CD4-positive, alpha-beta T cell treated with Interleukin-17A for 4 hours (primary cell): ENCODE data around the gene SMIM20.

ENCODE experiments used
- DNase-seq: peaks from one replicate; pipeline ENCODE4 v3.0.0-alpha.2; 2020; ENCODE audit warnings: mixed read lengths

Gene SMIM20

GRCh38 chr4:25928379-25929297, 14.6 kb downstream of the SMIM20 start:
- DNase-seq = no peak

DNA sequence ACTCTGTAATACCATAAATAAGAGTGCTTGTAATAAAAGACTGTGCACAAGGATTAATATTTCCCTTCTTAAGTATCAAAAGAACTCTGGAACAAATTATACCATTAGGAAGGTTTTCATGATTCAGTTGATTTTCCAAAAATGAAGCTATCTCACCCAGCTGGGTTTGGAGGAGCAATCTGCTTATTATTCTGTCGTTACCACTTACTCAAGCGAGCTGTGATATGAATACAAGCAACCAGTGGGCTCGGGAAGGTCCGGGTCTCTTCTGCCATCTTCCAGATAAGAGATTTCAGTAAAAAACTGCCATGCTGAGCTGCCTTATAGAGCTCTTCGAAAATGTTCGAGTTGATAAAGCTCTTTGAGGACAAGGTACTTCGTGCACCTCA, 15.3 kb downstream of the SMIM20 start:
- DNase-seq = no peak

GRCh38 chr4:25930731-25931354, 16.8 kb downstream of the SMIM20 start:
- DNase-seq = no peak

DNA sequence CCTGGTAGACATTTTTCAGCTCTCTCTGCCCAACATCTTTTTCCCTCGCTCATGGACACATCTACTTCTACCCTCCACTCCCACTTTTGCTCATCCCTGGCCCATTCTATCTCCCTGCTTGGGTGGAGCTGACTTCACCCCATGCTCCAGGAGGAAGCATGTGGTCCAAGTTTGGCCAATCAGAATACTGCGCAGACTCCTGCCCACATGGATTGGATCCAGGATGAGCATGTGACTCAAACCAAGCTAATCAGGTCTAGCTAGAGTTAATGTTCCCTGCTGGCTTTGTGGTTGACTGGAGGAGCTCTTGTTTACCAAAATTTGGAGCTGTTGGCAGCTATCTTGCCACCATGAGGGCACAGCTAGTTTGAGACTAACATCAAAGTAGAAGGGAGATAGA, 22.7 kb downstream of the SMIM20 start:
- no peak for DNase-seq

DNA sequence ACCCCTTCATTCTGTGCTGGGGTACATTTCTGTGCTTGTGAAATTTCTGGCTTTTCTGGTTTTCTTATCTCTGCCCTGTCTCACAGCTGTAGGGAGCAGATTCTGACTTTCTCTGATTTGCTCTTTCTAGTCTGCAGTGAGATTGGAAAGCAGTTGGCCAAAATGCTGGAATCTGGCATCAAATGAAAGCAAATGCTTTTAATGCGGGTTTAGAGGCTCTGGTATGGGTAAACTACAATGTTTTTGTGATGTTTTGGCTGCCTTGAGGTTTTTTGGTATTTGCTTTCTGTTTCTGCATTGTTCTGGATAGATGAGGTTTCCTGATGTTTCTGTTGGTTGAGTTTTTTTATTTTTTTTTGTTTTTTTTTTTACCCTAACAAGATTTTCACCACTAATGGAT, 23.8 kb downstream of the SMIM20 start:
- no peak for DNase-seq

GRCh38 chr4:25938366-25938765, 24.3 kb downstream of the SMIM20 start:
- no peak for DNase-seq

DNA sequence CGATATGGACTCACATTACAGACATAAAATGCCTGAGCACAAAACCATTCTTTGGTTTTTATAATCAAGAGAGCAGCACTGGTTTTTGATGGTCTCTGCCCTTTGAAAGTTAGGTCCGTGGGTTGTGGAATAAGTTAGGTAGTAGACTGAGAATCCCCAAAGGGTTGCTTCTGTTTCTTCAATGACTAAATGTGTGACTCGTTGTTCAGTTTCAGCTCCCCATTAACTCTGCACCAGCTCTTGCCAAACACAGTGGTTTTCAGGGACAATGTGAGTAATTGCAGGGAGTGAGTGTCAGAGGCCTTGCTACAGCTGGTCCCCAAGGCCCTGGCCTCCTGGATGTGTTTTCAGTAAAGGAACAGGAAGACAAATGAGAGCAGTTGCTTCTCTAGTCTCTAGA, 24.8 kb downstream of the SMIM20 start:
- DNase-seq = no peak

GRCh38 chr4:25939330-25939729, 25.3 kb downstream of the SMIM20 start:
- DNase-seq = no peak

DNA sequence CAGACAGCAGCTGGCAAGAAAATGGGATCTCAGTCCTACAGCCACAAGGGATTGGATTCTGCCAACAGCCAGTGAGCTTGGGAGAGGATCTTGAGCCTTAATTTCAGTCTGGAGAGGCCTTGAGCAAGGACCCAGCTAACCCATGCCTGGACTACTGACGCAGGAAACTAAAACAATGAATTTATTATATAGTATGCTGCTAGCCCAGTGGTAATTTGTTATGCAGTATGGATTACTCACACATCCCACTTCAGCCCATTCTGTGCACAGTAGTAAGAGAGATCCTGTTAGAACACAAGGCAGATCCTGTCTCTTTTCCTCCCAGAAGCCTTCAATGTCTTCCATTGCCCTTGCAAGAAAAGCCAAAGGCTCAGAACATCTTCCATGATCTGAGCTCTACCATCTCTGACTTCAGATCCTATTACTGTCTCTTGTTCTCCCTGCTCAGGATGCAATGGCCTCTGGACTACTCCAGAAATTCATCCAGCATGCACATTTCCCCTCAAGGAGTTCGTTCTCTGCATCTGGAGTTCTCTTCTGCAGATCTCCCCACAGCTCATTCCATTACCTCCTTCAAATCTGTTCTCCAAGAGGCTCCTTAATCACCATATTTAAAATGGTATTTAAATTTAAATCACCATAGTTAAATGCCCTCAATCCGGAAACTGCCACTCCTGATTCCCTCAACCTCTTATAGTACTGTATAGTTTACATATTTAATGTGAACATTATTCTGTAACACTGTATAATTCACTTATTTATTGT, 27.6 kb downstream of the SMIM20 start:
- DNase-seq = no peak

- no peak for DNase-seq
Measured at GRCh38 chr4:25943312-25943711, 29.3 kb downstream of the SMIM20 start.

GRCh38 chr4:25943805-25944204, 29.8 kb downstream of the SMIM20 start:
- DNase-seq = no peak

- no peak for DNase-seq
Measured at GRCh38 chr4:25948051-25948450, 34.0 kb downstream of the SMIM20 start.

DNA sequence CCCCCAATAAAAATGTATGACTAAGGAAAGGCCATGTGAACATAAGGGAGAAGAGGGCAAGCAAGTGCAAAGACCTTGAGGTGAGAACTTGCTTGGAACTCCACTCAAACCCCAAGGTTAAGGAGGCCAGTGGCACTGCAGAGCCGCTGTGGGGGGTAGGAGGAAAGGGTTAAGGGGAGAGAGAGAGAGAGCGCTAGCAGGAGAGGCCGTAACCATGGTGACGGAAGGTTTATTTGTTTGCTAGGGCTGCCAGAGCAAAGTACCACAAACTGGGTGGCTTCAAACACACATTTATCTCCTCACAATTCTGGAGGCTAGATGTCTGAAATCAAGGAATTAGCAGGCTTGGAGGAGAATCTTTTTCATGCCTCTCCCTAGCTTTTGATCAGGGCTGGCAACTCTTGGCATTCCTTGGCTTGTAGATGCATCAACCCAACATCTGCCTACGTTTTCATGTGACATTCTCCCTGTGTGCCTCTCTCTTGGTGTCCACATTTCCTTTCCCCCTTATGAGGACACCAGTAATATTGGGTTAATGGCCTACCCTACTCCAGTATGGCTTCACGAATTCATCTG, 35.2 kb downstream of the SMIM20 start:
- no peak for DNase-seq

- no peak for DNase-seq
Measured at GRCh38 chr4:25949994-25950393, 36.0 kb downstream of the SMIM20 start.

DNA sequence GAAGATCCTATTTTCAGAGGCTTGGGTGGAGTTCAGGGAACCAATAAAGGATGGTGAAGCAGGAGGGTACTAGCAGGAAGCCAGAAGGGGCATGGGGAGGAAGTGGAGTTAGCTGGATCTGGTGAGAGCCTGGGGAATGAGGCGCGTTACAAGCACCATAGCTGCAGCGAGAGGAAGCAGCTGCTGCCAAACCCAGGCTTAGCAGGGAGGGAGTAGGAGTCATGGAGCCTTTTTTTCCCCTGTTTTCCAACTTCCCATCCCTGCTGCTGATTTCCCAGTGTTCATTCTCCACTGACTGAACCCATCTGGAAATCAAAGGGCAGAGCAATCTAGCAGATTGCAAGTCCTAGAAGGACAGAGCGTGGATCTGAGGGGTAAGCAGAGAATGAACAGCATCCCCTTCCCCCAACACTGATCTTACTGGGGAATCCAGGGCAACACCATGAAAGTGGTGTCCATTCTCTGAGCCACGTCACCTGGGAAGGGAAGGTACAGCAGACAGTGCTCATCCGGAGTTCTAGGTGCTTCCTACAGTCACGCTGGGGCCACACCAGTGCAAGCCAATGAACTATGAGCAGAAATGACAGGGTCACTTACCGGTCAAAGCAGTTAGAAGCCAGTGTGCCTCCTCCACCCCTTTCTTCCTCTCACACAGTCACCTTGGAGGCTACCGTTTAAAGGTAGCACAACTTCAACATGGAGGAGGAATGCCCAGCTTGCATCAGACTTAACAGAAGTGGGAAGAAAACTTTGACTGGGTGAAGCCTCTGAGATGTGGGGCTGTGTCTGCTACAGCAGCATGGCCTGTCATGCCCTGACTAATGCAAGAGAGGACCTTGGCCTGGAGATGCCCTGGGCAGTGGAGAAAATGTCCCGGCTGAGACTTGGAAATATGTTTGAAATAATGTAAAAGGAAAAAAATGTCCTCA, 36.7 kb downstream of the SMIM20 start:
- no peak for DNase-seq

DNA sequence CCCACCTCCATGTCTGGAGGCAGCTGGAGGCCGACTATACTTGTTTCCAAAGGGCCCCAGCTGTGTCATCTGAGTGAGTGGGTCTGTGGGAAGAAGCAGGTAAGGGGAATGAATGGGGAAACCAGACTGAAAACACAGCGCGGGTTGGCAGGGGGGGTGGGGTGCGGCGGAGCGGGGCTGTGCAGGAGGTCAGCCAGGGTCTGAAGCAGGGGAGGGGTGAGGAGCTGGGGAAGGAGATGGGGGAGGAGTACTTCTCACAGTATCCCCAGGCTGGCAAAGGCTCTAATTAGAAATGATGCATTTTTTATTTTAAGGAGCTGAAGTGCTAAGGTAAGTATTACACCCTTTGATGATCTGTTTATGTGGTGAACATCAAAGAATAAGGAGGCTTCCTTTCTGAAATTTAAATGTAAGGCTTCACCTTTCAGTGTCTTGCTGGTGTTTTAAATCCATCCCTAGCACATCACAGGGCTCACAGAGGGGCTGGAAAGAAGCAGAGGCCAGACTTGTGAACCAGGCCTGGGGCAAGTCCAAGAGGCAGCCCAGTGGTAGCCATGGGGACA, 37.5 kb downstream of the SMIM20 start:
- DNase-seq = no peak

DNA sequence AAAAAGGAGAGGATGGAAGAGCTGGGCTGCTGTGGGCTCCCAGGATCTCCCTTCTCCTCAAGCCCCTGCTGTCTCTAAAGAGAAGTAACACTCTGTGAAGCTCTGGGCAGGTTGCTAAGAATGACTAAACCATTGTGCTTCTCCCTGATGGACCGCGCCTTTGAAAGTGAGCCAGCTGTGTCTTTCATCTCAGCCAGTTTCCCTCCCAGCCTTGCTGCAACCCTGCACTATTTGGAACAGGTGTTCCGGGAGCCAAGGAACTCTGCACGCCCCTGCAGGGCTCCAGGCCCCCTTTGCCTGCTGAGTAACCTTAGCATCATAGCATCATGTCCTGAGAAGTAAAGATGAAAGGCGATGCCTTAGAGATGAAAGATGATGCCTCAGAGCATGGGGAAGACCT, 39.7 kb downstream of the SMIM20 start:
- DNase-seq = no peak

- no peak for DNase-seq
Measured at GRCh38 chr4:25954293-25954904, 40.4 kb downstream of the SMIM20 start.

- no peak for DNase-seq
Measured at GRCh38 chr4:25955705-25956104, 41.7 kb downstream of the SMIM20 start.

GRCh38 chr4:25956260-25956659, 42.2 kb downstream of the SMIM20 start:
- DNase-seq = no peak

DNA sequence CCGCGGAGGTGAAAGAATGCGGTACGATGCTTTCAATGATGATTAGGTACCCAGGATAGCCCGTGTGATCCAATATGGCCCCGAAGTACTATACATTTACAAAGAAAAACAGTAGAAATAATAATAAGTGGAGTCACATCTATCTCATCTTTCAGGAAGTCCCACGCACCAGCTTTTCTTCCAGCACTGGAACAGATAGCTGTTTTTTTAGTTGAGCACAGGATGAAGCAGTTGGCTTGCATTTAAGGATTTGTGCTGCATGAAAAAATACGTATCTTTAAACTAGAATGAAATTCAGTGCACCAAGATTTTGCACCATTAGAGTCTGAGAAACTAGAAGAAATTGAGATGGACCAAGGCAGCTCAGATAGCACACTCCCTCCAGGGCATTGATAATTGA, 44.1 kb downstream of the SMIM20 start:
- no peak for DNase-seq
